ENCODE data around the gene AFF3. TPM values are rescaled to one million over a fixed set of nuclear protein-coding genes. Genes with fewer than 3 reads are reported as not detected.

Gene AFF3
- total RNA-seq, 1 experiment from 2014 or later, result not detected

GRCh38 chr2:99802734-99803133 lies 339.7 kb downstream of the AFF3 start:
- H3K79me2 ChIP-seq (ENCODE audit: low read depth), result no peaks in the 10 kb centered on the region
- intact Hi-C loops (cut with micrococcal nuclease; ENCODE audit: unreplicated experiment), result no loop called here
- POLR2A ChIA-PET (ENCODE audit: unreplicated experiment), result no interaction called here
- TF ChIP-seq CTCF (conservative IDR thresholded peaks at IDR 0.05) (no peak), EZH2 (IDR thresholded peaks at IDR 0.05; ENCODE audit: low read depth) (no peak)
- H3K36me3 ChIP-seq (ENCODE audit: low read depth), result no peaks in the 10 kb centered on the region
- H3F3A ChIP-seq (ENCODE audit: insufficient read depth, low read depth), result no peaks in the 10 kb centered on the region
- no peaks in the 10 kb centered on the region for H4K20me1 ChIP-seq (ENCODE audit: insufficient read depth)
- no peak overlapping the region for H3K27ac ChIP-seq
- CTCF ChIA-PET, result no interaction called here
- no peaks in the 10 kb centered on the region for H3K4me1 ChIP-seq (replicated peaks; ENCODE audit: insufficient read depth)
- peaks cover 22% of the 10 kb centered on the region for H3K27me3 ChIP-seq (ENCODE audit: insufficient read depth, low read depth)
- no peak for DNase-seq
- no peaks in the 10 kb centered on the region for H3K9me3 ChIP-seq (ENCODE audit: insufficient read depth, low read depth)
- H3K4me2 ChIP-seq, result no peak overlapping the region
- H2AFZ ChIP-seq, result no peak overlapping the region
- BruUV-seq (replicated peaks), result no TSS peak
- H3K4me3 ChIP-seq, result no peak overlapping the region
- H3K9me2 ChIP-seq (ENCODE audit: insufficient read depth), result no peaks in the 10 kb centered on the region

GRCh38 chr2:99801327-99801901 lies 341.0 kb downstream of the AFF3 start:
- ChIA-PET CTCF (no interaction called here), POLR2A (ENCODE audit: unreplicated experiment) (no interaction called here)
- no peaks in the 10 kb centered on the region for H3F3A ChIP-seq (ENCODE audit: insufficient read depth, low read depth)
- no peak overlapping the region for H2AFZ ChIP-seq
- H3K79me2 ChIP-seq (ENCODE audit: low read depth), result no peaks in the 10 kb centered on the region
- no peak overlapping the region for H3K27ac ChIP-seq
- intact Hi-C loops (cut with micrococcal nuclease; ENCODE audit: unreplicated experiment), result no loop called here
- no peaks in the 10 kb centered on the region for H3K4me1 ChIP-seq (replicated peaks; ENCODE audit: insufficient read depth)
- TF ChIP-seq EZH2 (IDR thresholded peaks at IDR 0.05; ENCODE audit: low read depth) (no peak), CTCF (conservative IDR thresholded peaks at IDR 0.05) (no peak)
- H4K20me1 ChIP-seq (ENCODE audit: insufficient read depth), result no peaks in the 10 kb centered on the region
- no TSS peak for BruUV-seq (replicated peaks)
- no peaks in the 10 kb centered on the region for H3K9me2 ChIP-seq (ENCODE audit: insufficient read depth)
- H3K27me3 ChIP-seq (ENCODE audit: insufficient read depth, low read depth), result peaks cover 10% of the 10 kb centered on the region
- no peaks in the 10 kb centered on the region for H3K36me3 ChIP-seq (ENCODE audit: low read depth)
- no peak for DNase-seq
- H3K4me3 ChIP-seq, result no peak overlapping the region
- 0 out of 2 replicates have a peak, but pooled peaks cover 5% of the 10 kb centered on the region for H3K9me3 ChIP-seq (ENCODE audit: insufficient read depth, low read depth)
- no peak overlapping the region for H3K4me2 ChIP-seq

GRCh38 chr2:99797475-99797874 lies 344.9 kb downstream of the AFF3 start:
- Histone ChIP-seq H3K4me3 (no peak overlapping the region), H3K79me2 (ENCODE audit: low read depth) (no peaks in the 10 kb centered on the region), H3K9me3 (ENCODE audit: insufficient read depth, low read depth) (0 out of 2 replicates have a peak, but pooled peaks cover 5% of the 10 kb centered on the region), H3K27ac (no peak overlapping the region), H3K4me1 (replicated peaks; ENCODE audit: insufficient read depth) (no peaks in the 10 kb centered on the region), H3K27me3 (ENCODE audit: insufficient read depth, low read depth) (peaks cover 14% of the 10 kb centered on the region; the same call in 1 of the 2 replicates), H2AFZ (no peak overlapping the region), H3K36me3 (ENCODE audit: low read depth) (no peaks in the 10 kb centered on the region), H3K9me2 (ENCODE audit: insufficient read depth) (no peaks in the 10 kb centered on the region), H4K20me1 (ENCODE audit: insufficient read depth) (no peaks in the 10 kb centered on the region), H3K4me2 (no peak overlapping the region), H3F3A (ENCODE audit: insufficient read depth, low read depth) (no peaks in the 10 kb centered on the region)
- TF ChIP-seq CTCF (conservative IDR thresholded peaks at IDR 0.05) (no peak), EZH2 (IDR thresholded peaks at IDR 0.05; ENCODE audit: low read depth) (no peak)
- ChIA-PET POLR2A (ENCODE audit: unreplicated experiment) (no interaction called here), CTCF (no interaction called here)
- BruUV-seq (replicated peaks), result no TSS peak
- no peak for DNase-seq
- intact Hi-C loops (cut with micrococcal nuclease; ENCODE audit: unreplicated experiment), result no loop called here

Data from PC-9 (cell line).